Aorta (tissue), 5 donors: ENCODE measurements around the gene NALCN. TPM values are rescaled to one million over a fixed set of nuclear protein-coding genes. Genes with fewer than 3 reads are reported as not detected.

Source experiments
- ATAC-seq: fragments of 200-7000 bp; cut with Tn5 transposase; one replicate; pipeline ENCODE4 v1.9.1; 2022; ENCODE audit warnings: moderate library complexity; ENCODE audit not compliant: low FRiP score
- DNase-seq, 2 donors: peaks; one replicate each; pipeline ENCODE4 v3.0.0-alpha.2; 2020
- H3K27ac ChIP-seq, 2 donors: one replicate each; pipeline ENCODE4 v1.5.1; 2013; ENCODE audit warnings: low read length in 2 of 2, mild to moderate bottlenecking in 2 of 2, moderate library complexity in 2 of 2, control low read depth in 1 of 2, inconsistent platforms in 1 of 2, low read depth in 1 of 2
- H3K27me3 ChIP-seq, 2 donors: one replicate each; pipeline ENCODE4 v1.6.1; 2013; ENCODE audit warnings: control low read depth in 1 of 2, low read length in 1 of 2, mild to moderate bottlenecking in 1 of 2, moderate library complexity in 1 of 2; ENCODE audit not compliant: insufficient read depth in 2 of 2, control insufficient read depth in 1 of 2
- H3K36me3 ChIP-seq, 2 donors: one replicate each; pipeline ENCODE4 v1.6.1; 2013; ENCODE audit warnings: control low read depth in 1 of 2, low read length in 1 of 2, mild to moderate bottlenecking in 1 of 2; ENCODE audit not compliant: insufficient read depth in 2 of 2, control insufficient read depth in 1 of 2
- H3K4me1 ChIP-seq, 2 donors: one replicate each; pipeline ENCODE4 v1.6.1; 2013; ENCODE audit warnings: low read length in 2 of 2, control low read depth in 1 of 2, mild to moderate bottlenecking in 1 of 2, moderate library complexity in 1 of 2; ENCODE audit not compliant: insufficient read depth in 2 of 2, control insufficient read depth in 1 of 2
- H3K4me3 ChIP-seq, 2 donors: one replicate each; pipeline ENCODE4 v1.5.1; 2013; ENCODE audit warnings: low read length in 2 of 2, control low read depth in 1 of 2, mild to moderate bottlenecking in 1 of 2
- H3K9me3 ChIP-seq: one replicate; pipeline ENCODE4 v1.6.1; 2013; ENCODE audit warnings: mild to moderate bottlenecking, low read length; ENCODE audit not compliant: control insufficient read depth
- WGBS, 2 donors: extraction: QIAGEN DNeasy Blood & Tissue Kit; methylation state at CpG; one replicate each; pipeline ENCODE4 v1.1.7; 2013; 5-methylcytosine and 5-hydroxymethylcytosine counted together
- intact Hi-C, 2 donors: fragments of 100-400 bp; cut with DNase I; formaldehyde crosslinking; loops; one replicate each; pipeline versions ENCODE4 v1.14.2 to v1.15.0; 2022
- long read RNA-seq, 2 donors: library from polyadenylated mRNA; unstranded; transcript quantifications; one replicate each; pipeline ENCODE4 v2.0.0, GENCODE V29; 2020 to 2021
- polyA plus RNA-seq, 2 donors: library from polyadenylated mRNA; stranded (reverse); fragments of 200-250 nt; gene quantifications; one replicate each; pipeline ENCODE4 v1.2.3, GENCODE V29; 2013
- total RNA-seq, 2 donors: library from RNA; stranded (reverse); fragmentation: NEBNext Ultra II Directional; extraction: Animal tissue kit (Norgen Biotek cat#: 25700); gene quantifications; one replicate each; pipeline ENCODE4 v1.2.1, GENCODE V29; 2021
- donor health status: healthy with polysubstance abuse.
- donor health status: Bipolar disorder and iron deficiency.
- donor health status: DM: no; HTN: no; CAD: no.
- donor health status: DM: no; HTN: no; CAD: no.
- donor health status: DM: yes; HTN: yes; CAD: no.

Gene NALCN
- total RNA-seq (10 to 100 TPM; 11.3 to 16.2 TPM), polyA plus RNA-seq (1 to 10 TPM; 2.4 to 5.1 TPM)
- long read RNA-seq, donor 1, partial matches to known transcripts, result 4 of 17 reads
- long read RNA-seq, donor 1, other reads (novel, unspliced or antisense), result 13 of 17 reads
- long read RNA-seq, donor 2, full-length matches to known transcripts, result 1 of 13 reads
- long read RNA-seq, donor 2, partial matches to known transcripts, result 2 of 13 reads
- long read RNA-seq, donor 2, other reads (novel, unspliced or antisense), result 10 of 13 reads

GRCh38 chr13:101416181-101417042 lies at the start of gene NALCN:
TSS of gene NALCN (minus strand) at chr13:101416508. CDS start at chr13:101399126, 17,382 bp downstream.
- Histone ChIP-seq H3K27me3 (no peaks in the 10 kb centered on the region), H3K4me1 (no peaks in the 10 kb centered on the region), H3K9me3 (no peaks in the 10 kb centered on the region), H3K4me3 (peak within 1 kb of the TSS; percentile 83 to 90), H3K36me3 (no peaks in the 10 kb centered on the region), H3K27ac (peak within 1 kb of the TSS in 1 of 2 donors; percentile 68)
- DNase-seq (peak; percentile 52 to 84), ATAC-seq (peak; percentile 91)
- intact Hi-C loops, result no loop called here
- 1% methylated on average over 57 to 85 of the region's 85 CpGs for WGBS, 2 donors

- H3K4me3 ChIP-seq, result no peak overlapping the region
- no peaks in the 10 kb centered on the region for H3K27me3 ChIP-seq
- peaks cover 3 to 9% of the 10 kb centered on the region in 2 donors for H3K4me1 ChIP-seq
- 81 to 91% methylated on average over 3 of the region's 3 CpGs for WGBS, 2 donors
- DNase-seq (no peak), ATAC-seq (peak; percentile 39)
- no peaks in the 10 kb centered on the region for H3K9me3 ChIP-seq
- no peak overlapping the region for H3K27ac ChIP-seq
- H3K36me3 ChIP-seq, result no peaks in the 10 kb centered on the region
- intact Hi-C loops, result no loop called here
Measured at GRCh38 chr13:101465877-101466276, 49.6 kb upstream of the NALCN start.

GRCh38 chr13:101457176-101457575 lies 40.9 kb upstream of the NALCN start:
- peak overlapping the region; percentile 67 to 82 for H3K27ac ChIP-seq
- H3K4me3 ChIP-seq, result no peak overlapping the region
- no peak for ATAC-seq
- H3K27me3 ChIP-seq, result no peaks in the 10 kb centered on the region
- H3K36me3 ChIP-seq, result no peaks in the 10 kb centered on the region
- H3K4me1 ChIP-seq, result peaks cover 3 to 19% of the 10 kb centered on the region in 2 donors
- DNase-seq, result no peak
- intact Hi-C loops, result loop anchor here in 1 of 2 donors (5.0 to 10.0 kb wide), 2 partner anchors 72 to 150 kb away; no protein-coding TSS in a partner anchor
- 14 to 19% methylated on average over 2 of the region's 2 CpGs for WGBS, 2 donors
- no peaks in the 10 kb centered on the region for H3K9me3 ChIP-seq

- Histone ChIP-seq H3K36me3 (no peaks in the 10 kb centered on the region), H3K27ac (peak overlapping the region; percentile 49 to 98), H3K4me3 (no peak overlapping the region), H3K4me1 (peaks cover 2 to 21% of the 10 kb centered on the region in 2 donors), H3K27me3 (no peaks in the 10 kb centered on the region), H3K9me3 (no peaks in the 10 kb centered on the region)
- ATAC-seq, result no peak
- WGBS, 2 donors, result 0 to 7% methylated on average over 3 of the region's 3 CpGs
- no peak for DNase-seq
- intact Hi-C loops, result loop anchor here in 1 of 2 donors (5.0 to 10.0 kb wide), 2 partner anchors 71 to 149 kb away; no protein-coding TSS in a partner anchor
Measured at GRCh38 chr13:101455863-101456262, 39.6 kb upstream of the NALCN start.

GRCh38 chr13:101454767-101455166 lies 38.5 kb upstream of the NALCN start:
- Histone ChIP-seq H3K27ac (peak overlapping the region; percentile 40 to 83), H3K4me1 (peaks cover 3 to 17% of the 10 kb centered on the region in 2 donors), H3K27me3 (no peaks in the 10 kb centered on the region), H3K9me3 (no peaks in the 10 kb centered on the region), H3K4me3 (peak overlapping the region in 1 of 2 donors; percentile 30), H3K36me3 (no peaks in the 10 kb centered on the region)
- intact Hi-C loops, result loop anchor here (5.0 to 10.0 kb wide), 2 partner anchors 70 to 147 kb away; no protein-coding TSS in a partner anchor
- no peak for ATAC-seq
- 2 to 5% methylated on average over 2 of the region's 2 CpGs for WGBS, 2 donors
- DNase-seq, result no peak

- H3K36me3 ChIP-seq, result no peaks in the 10 kb centered on the region
- peak overlapping the region; percentile 55 to 63 for H3K4me3 ChIP-seq
- H3K4me1 ChIP-seq, result peaks cover 4 to 17% of the 10 kb centered on the region in 2 donors
- no peaks in the 10 kb centered on the region for H3K9me3 ChIP-seq
- H3K27ac ChIP-seq, result peak overlapping the region; percentile 40 to 99
- H3K27me3 ChIP-seq, result no peaks in the 10 kb centered on the region
- peak; percentile 68 for ATAC-seq
- intact Hi-C loops, result loop anchor here (5.0 to 10.0 kb wide), 2 partner anchors 69 to 146 kb away; no protein-coding TSS in a partner anchor
- peak; percentile 53 to 78 for DNase-seq
- 4 to 5% methylated on average over 41 of the region's 41 CpGs for WGBS, 2 donors
Measured at GRCh38 chr13:101453784-101454201, 37.5 kb upstream of the NALCN start.

GRCh38 chr13:101452519-101453485 lies 36.5 kb upstream of the NALCN start, which contains the start of gene ITGBL1:
TSS of gene ITGBL1 (plus strand) at chr13:101452675. CDS start at chr13:101452834, 159 bp downstream.
- H3K36me3 ChIP-seq, result no peaks in the 10 kb centered on the region
- no peaks in the 10 kb centered on the region for H3K27me3 ChIP-seq
- WGBS, 2 donors, result 4 to 12% methylated on average over 18 of the region's 18 CpGs
- peak; percentile 49 for ATAC-seq
- DNase-seq, result peak; percentile 60 to 80
- H3K27ac ChIP-seq, result peak within 1 kb of the TSS; percentile 40 to 99
- no peaks in the 10 kb centered on the region for H3K9me3 ChIP-seq
- H3K4me1 ChIP-seq, result peaks cover 4 to 14% of the 10 kb centered on the region in 2 donors
- intact Hi-C loops, result loop anchor here (5.0 to 10.0 kb wide), 2 partner anchors 68 to 146 kb away; no protein-coding TSS in a partner anchor
- H3K4me3 ChIP-seq, result peak within 1 kb of the TSS; percentile 55 to 63
